GM21619 (cell line): ENCODE results near the gene FST.

ENCODE experiments used
- ATAC-seq: cut with Tn5 transposase; IDR thresholded peaks from one replicate; pipeline ENCODE4 v1.9.1; 2021; ENCODE audit not compliant: unreplicated experiment

The FST gene

DNA sequence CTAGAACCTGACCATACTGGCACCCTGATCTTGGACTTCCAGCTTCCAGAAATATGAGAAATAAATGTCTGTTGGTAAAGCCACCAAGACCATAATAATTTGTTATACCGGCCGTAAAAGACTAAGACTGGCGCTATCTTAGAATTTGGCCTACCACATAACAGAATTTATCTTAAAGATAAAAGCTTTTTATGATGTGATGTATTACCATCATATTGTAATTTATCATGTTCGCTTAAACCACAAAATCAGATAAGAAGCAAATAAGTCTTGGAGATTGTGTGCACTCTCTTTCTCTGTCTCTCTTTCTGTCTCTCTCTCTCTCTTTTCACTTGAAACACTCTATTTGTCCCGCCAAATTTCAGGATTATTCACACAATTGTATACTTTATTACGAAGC, 35.6 kb downstream of the FST start:
- no peak for ATAC-seq

DNA sequence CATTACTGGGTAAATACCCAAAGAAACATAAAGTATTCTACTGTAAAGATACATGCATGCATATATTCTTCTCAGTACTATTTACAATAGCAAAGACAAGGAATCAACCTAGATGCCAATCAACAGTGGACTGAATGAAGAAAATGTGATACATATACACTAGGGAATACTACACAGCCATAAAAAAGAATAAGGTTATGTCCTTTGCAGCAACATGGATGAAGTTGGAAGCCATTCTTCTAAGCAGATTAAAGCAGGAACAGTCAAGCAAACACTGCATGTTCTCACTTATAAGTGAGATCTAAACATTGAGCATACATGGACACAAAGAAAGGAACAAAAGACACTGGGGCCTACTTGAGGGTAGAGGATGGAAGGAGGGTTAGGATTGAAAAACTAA, 40.4 kb downstream of the FST start:
- ATAC-seq = no peak
